GM10266 (cell line): Measurements from ENCODE around the gene GCNT2.
"Not testable (repeated sequence)": the region's sequence is repeated elsewhere in the genome, so short reads cannot be mapped to it uniquely, and the experiment has no call there.

Source experiments
- DNase-seq: peaks from one replicate; pipeline ENCODE4 v3.0.0; 2012; ENCODE audit errors: extremely low spot score
- TF ChIP-seq, protein P1 (sequence below): IDR thresholded peaks from 2 replicates; pipeline ENCODE4 v1.5.1; 2012; ENCODE audit warnings: mild to moderate bottlenecking, low read depth; ENCODE audit not compliant: control insufficient read depth, insufficient read depth; ENCODE audit errors: missing control alignments

The GCNT2 gene

DNA sequence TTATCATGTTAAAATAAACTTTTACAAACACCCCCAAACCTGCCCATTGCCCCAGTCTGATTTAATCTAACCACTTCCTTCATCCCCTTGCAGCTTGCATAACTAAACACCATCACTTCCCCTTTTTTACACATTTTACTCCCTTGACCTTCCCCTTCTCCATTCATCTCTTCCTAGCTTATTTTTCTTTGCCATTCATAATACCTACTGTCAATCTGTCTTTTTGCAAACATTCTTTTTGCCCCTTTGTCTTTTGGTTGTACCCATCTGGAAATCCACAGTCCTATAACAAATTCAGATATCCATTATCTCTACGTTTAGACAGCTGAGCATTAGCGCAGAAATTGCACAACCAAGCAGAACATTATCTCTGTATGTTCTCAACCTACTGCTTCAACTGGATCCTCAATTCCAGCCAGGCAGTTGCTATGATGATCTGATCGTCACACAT is 122.1 kb downstream of the GCNT2 start:
- TF ChIP-seq, protein P1, sequence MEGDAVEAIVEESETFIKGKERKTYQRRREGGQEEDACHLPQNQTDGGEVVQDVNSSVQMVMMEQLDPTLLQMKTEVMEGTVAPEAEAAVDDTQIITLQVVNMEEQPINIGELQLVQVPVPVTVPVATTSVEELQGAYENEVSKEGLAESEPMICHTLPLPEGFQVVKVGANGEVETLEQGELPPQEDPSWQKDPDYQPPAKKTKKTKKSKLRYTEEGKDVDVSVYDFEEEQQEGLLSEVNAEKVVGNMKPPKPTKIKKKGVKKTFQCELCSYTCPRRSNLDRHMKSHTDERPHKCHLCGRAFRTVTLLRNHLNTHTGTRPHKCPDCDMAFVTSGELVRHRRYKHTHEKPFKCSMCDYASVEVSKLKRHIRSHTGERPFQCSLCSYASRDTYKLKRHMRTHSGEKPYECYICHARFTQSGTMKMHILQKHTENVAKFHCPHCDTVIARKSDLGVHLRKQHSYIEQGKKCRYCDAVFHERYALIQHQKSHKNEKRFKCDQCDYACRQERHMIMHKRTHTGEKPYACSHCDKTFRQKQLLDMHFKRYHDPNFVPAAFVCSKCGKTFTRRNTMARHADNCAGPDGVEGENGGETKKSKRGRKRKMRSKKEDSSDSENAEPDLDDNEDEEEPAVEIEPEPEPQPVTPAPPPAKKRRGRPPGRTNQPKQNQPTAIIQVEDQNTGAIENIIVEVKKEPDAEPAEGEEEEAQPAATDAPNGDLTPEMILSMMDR: no peak
- DNase-seq: no peak

DNA sequence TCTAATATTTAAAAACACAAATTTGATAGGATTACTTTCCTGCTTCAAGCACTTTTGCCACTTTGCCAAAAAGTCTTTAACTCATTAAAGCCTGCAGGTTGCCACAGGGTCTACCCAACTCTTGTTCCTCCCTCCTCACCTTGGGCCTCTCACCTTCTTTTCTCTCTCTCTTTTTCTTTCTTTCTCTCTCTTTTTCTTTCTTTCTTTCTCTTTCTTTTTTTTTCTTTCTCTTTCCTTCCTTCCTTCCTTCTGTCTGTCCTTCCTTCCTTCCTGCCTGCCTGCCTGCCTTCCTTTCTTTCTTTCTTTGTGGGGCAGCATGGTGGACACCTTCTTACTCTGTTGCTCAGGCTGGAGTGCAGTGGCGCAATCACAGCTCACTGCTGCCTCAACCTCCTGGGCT is 123.1 kb downstream of the GCNT2 start:
- TF ChIP-seq, protein P1: no peak

DNA sequence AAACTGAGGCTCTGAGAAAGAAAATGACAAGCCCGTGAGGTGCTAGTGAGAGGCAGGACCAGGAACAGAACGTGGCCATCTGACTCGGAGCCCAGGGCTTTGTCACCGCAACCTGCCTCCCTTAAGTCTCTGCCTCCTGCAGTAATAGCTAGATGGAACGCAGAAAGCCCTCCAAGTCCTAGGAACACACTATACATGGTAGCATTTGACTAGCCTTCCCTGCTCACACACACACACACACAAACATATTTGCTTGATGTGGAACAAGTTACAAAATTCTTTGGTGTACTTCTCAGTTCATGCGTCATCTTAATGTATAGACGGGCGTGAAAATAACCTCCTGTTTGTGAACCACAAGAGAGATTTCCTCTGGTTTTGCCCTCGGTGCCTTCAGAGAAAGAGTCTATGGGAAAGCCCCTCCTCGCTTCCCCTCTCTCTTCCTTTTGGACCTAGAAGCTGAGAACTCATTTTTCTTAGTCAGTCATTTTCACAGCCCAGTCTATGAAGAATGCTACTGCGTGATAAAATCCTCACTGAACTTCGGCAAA is 134.4 kb downstream of the GCNT2 start:
- TF ChIP-seq, protein P1: no peak
- peak; percentile 49 for DNase-seq

More for the DNA sequence above, 123.1 kb downstream of the GCNT2 start:
- no peak for DNase-seq

DNA sequence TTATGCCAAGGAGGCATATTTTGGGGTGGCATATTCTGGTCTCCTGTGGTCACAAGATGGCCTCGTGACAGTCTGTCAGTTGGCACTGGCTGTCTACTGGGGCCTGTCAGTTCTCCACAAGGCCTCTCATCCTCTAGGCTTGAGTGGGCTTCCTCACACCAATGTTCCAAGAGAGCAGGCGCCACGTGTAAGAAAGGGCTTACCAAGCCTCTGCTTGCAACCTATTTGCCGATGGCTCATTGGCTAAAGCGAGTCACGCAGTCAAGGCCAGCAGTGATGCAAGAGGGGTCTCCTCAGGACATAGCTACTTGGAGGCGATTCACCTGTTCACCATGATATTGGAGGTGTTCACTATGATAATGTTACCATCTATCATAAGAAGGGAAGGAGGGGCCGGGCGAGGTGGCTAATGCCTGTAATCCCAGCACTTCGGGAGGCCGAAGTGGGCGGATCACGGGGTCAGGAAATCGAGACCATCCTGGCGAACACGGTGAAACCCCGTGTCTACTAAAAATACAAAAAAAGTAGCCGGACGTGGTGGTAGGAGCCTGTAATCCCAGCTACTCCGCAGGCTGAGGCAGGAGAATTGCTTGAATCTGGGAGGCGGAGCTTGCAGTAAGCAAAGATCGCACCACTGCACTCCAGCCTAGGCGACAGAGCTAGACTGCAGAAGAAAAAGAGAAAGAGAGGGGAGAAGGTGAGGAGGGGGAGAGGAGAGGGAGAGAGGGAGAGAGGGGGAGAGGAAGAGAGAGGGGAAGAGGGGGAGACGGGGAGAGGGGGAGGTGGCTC is 138.0 kb downstream of the GCNT2 start:
- no peak for DNase-seq
- TF ChIP-seq, protein P1: no peak

DNA sequence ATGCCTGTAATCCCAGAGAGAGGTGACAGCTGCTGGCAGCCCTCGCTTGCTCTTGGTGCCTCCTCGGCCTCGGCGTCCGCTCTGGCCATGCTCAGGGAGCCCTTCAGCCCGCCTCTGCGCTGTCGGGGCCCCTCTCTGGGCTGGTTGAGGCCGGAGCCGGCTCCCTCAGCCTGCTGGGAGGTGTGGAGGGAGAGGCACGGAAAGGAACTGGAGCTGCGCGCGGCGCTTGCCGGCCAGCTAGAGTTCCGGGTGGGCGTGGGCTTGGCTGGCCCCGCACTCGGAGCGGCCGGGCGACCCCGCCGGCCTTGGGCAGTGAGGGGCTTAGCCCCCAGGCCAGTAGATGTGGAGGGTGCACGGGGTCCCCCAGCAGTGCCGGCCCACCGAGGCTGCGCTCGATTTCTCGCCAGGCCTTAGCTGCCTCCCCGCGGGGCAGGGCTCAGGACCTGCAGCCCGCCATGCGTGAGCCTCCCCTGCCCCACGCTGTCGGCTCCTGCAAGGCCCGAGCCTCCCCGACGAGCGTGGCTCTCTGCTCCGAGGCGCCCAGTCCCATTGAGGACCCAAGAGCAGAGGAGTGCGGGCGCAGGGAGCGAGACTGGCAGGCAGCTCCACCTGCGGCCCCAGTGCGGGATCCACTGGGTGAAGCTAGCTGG is 138.7 kb downstream of the GCNT2 start:
- TF ChIP-seq, protein P1: no peak
- DNase-seq: no peak

DNA sequence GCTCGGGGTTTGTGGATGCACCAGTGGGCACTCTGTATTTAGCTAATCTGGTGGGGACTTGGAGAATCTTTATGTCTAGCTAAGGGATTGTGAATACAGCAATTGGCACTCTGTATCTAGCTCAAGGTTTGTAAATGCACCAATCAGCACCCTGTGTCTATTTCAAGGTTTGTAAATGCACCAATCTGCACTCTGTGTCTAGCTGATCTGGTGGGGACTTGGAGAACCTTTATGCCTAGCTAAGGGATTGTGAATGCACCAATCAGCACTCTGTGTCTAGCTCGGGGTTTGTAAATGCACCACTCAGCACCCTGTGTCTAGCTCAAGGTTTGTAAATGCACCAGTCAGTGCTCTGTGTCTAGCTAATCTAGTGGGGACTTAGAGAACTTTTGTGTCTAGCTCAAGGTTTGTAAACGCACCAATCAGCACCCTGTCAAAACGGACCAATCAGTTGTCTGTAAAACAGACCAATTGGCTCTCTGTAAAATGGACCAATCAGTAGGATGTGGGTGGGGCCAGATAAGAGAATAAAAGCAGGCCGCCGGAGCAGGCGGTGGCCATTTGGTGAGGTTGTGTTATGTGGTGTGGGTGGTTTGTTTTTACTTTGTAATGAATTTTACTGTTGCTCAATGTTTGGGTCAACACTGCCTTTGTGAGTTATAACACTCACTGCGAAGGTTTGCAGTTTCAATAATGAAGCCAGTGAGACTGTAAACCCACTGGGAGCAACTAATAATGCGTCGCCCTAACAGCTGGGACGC is 139.5 kb downstream of the GCNT2 start:
- not testable (repeated sequence) for DNase-seq

DNA sequence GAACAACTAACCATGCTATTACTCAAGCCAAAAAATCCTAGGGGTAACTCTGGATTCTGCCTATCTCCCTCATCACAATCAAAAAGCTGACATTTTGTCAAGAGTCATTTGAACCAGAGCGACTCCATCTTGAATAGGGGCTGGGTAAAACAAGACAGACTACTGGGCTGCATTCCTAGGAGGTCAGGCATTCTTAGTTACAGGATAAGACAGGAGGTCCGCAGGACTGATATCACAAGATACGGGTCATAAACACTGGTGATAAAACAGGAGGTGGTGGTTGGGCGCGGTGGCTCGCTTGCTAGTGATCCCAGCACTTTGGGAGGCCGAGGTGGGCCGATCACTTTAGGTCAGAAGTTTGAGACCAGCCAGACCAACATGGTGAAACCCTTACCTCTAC is 141.1 kb downstream of the GCNT2 start:
- TF ChIP-seq, protein P1: no peak
- DNase-seq: no peak
